ENCODE measurements around the gene KRTAP8-1. TPM values are rescaled to one million over a fixed set of nuclear protein-coding genes. Genes with fewer than 3 reads are reported as not detected.

Gene KRTAP8-1
- total RNA-seq, 2 experiments from 2014 or later, result not detected

DNA sequence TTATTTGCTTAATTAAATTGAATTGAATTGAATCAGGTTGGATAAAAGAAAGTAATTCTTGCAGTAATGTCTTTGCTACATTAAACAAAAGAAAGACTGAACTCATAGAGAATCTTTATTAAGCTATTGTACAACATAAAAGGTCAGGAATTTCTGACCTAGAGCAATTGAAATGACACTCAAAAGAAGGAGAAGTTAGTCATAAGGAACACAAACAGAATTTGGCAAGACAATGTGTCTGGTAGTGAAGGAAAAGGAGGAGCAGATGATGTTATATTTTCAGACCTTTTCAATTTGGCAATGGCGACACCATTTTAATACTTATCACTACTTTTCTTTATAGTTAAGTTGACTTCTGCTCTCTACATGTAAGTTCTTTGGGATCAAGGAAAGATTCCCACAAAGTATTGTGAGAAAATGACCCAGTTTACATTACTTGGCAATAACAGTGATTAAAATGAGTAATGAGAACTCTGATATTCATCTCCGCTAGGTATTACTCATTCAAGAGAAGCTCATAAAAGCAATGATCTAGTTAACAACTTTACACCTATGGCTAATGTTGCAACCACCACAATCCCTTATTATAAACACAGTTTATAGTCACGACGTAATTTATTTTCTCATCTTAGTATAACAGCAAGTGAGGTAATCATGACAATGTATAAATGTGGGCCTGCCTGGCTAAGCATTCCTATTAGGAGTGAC, 43.2 kb downstream of the KRTAP8-1 start:
- intact Hi-C loops (cut with micrococcal nuclease), result no loop called here
- Mint-ChIP-seq H3K4me3 (no peak overlapping the region), H3K27me3 (no peaks in the 10 kb centered on the region)

More for the DNA sequence above, 43.2 kb downstream of the KRTAP8-1 start:
- ChIA-PET POLR2A (no interaction called here), CTCF (no interaction called here)
- Mint-ChIP-seq H3K9me3 (no peaks in the 10 kb centered on the region), H3K4me1 (ENCODE audit: low read depth) (no peaks in the 10 kb centered on the region), H3K36me3 (no peaks in the 10 kb centered on the region), H3K27ac (no peak overlapping the region)
- no peak for DNase-seq

Other genes with a start within 250 kb of the KRTAP8-1 start
- not detected for gene KRTAP22-2, start 222.9 kb downstream of the KRTAP8-1 start, total RNA-seq
- not detected for gene KRTAP6-3, start 220.8 kb downstream of the KRTAP8-1 start, total RNA-seq
- gene KRTAP6-2, start 214.4 kb downstream of the KRTAP8-1 start, total RNA-seq, result not detected
- not detected for gene KRTAP22-1, start 212.2 kb downstream of the KRTAP8-1 start, total RNA-seq
- not detected for gene KRTAP6-1, start 199.3 kb downstream of the KRTAP8-1 start, total RNA-seq
- gene KRTAP20-1, start 196.8 kb downstream of the KRTAP8-1 start, total RNA-seq, result not detected
- gene KRTAP20-4, start 192.6 kb downstream of the KRTAP8-1 start, total RNA-seq, result not detected
- not detected for gene KRTAP20-2, start 178.1 kb downstream of the KRTAP8-1 start, total RNA-seq
- not detected for gene KRTAP20-3, start 170.4 kb downstream of the KRTAP8-1 start, total RNA-seq
- gene KRTAP21-3, start 94.5 kb downstream of the KRTAP8-1 start, total RNA-seq, result not detected
- not detected for gene KRTAP21-2, start 66.0 kb downstream of the KRTAP8-1 start, total RNA-seq
- gene KRTAP21-1, start 57.8 kb downstream of the KRTAP8-1 start, total RNA-seq, result not detected
- gene KRTAP7-1, start 16.5 kb upstream of the KRTAP8-1 start, total RNA-seq, result not detected
- not detected for gene KRTAP11-1, start 68.3 kb upstream of the KRTAP8-1 start, total RNA-seq
- gene KRTAP19-8, start 225.2 kb upstream of the KRTAP8-1 start, total RNA-seq, result not detected